Esophagus squamous epithelium (tissue), 5 donors: ENCODE measurements around the gene COASY. TPM values are rescaled to one million over a fixed set of nuclear protein-coding genes. Genes with fewer than 3 reads are reported as not detected.
"Not testable (repeated sequence)": the region's sequence is repeated elsewhere in the genome, so short reads cannot be mapped to it uniquely, and the experiment has no call there.

ENCODE experiments used
- DNase-seq: peaks from one replicate; lab custom pipeline; 2025; lab: John Stamatoyannopoulos, UW
- H3K27ac ChIP-seq, 4 donors: fragments of 200-600 bp; sonication (generic); one replicate each; pipeline ENCODE4 v1.5.1; 2016 to 2019; ENCODE audit warnings: mild to moderate bottlenecking in 1 of 4
- H3K27me3 ChIP-seq, 4 donors: fragments of 200-600 bp; sonication (generic); 1 replicate in 3 of 4; 2 replicates in 1 of 4; pipeline versions ENCODE4 v1.5.1 to v1.6.0; 2017 to 2021; ENCODE audit warnings: antibody characterized with exemption in 1 of 4
- H3K36me3 ChIP-seq, 3 donors: fragments of 200-600 bp; sonication (generic); one replicate each; pipeline ENCODE4 v1.5.1; 2016 to 2019
- H3K4me1 ChIP-seq, 3 donors: fragments of 200-600 bp; sonication (generic); one replicate each; pipeline ENCODE4 v1.5.1; 2017 to 2019
- H3K4me3 ChIP-seq, 4 donors: fragments of 200-600 bp; sonication (generic); 1 replicate in 3 of 4; 2 replicates in 1 of 4; pipeline ENCODE4 v1.5.1; 2016 to 2019; ENCODE audit warnings: mild to moderate bottlenecking in 2 of 4, moderate library complexity in 1 of 4
- H3K9me3 ChIP-seq, 3 donors: fragments of 200-600 bp; sonication (generic); one replicate each; pipeline ENCODE4 v1.5.1; 2016 to 2019
- CTCF ChIP-seq, 6 experiments: fragments of 450-650 bp in 4 of 6; fragments of 200-600 bp in 2 of 6; sonication (generic) in 2 of 6; IDR thresholded peaks; one replicate each; pipeline ENCODE4 v1.5.1; 2016 to 2019; ENCODE audit warnings: antibody characterized with exemption in 6 of 6, mild to moderate bottlenecking in 4 of 6, moderate library complexity in 4 of 6
- POLR2A ChIP-seq, 4 donors: fragments of 450-650 bp; IDR thresholded peaks; one replicate each; pipeline ENCODE4 v1.6.1; 2017; ENCODE audit warnings: antibody characterized with exemption in 4 of 4, mild to moderate bottlenecking in 4 of 4, moderate library complexity in 3 of 4
- WGBS, 2 donors: methylation state at CpG; one replicate each; pipeline ENCODE4 v1.1.5; 2018; 5-methylcytosine and 5-hydroxymethylcytosine counted together
- intact Hi-C: fragments of 100-400 bp; cut with DNase I; formaldehyde crosslinking; loops from one replicate; pipeline ENCODE4 v1.15.0; 2022
- total RNA-seq, 4 donors: library from RNA; depleted of rRNA; stranded (reverse); fragments of >200 nt; gene quantifications; one replicate each; pipeline ENCODE4 v1.1.0, GENCODE V29; 2016
- donor health status: DM: yes; HTN: yes; CAD: no.

Gene COASY
- total RNA-seq, 4 donors from 2014 or later: 34.1 to 52.2 (median 46.5) TPM

GRCh38 chr17:42538482-42538881, 23.5 kb upstream of the COASY start:
- H3K4me3 ChIP-seq: no peak overlapping the region
- no peaks in the 10 kb centered on the region for H3K9me3 ChIP-seq
- TF ChIP-seq POLR2A (IDR thresholded peaks at IDR 0.05): no peak
- TF ChIP-seq CTCF (IDR thresholded peaks at IDR 0.05): no peak
- H3K27me3 ChIP-seq: no peaks in the 10 kb centered on the region
- DNase-seq: no peak
- WGBS, 2 donors: 98% methylated on average over 11 of the region's 14 CpGs
- peaks cover 6 to 54% (median 23%) of the 10 kb centered on the region in 3 donors for H3K36me3 ChIP-seq
- peak overlapping the region in 1 of 4 donors; percentile 19 for H3K27ac ChIP-seq
- H3K4me1 ChIP-seq: peaks cover 17 to 41% (median 20%) of the 10 kb centered on the region in 3 donors
- intact Hi-C loops: no loop called here

- H3K4me1 ChIP-seq: peaks cover 11 to 31% (median 12%) of the 10 kb centered on the region in 3 donors
- intact Hi-C loops, H3K4me3 ChIP-seq, H3K27me3 ChIP-seq, DNase-seq, H3K27ac ChIP-seq, H3K9me3 ChIP-seq: not testable (repeated sequence)
- peaks cover 6 to 67% (median 27%) of the 10 kb centered on the region in 3 donors for H3K36me3 ChIP-seq
- WGBS, 2 donors: 86 to 92% methylated on average over 4 of the region's 4 CpGs
Observed at GRCh38 chr17:42540558-42540957, 21.4 kb upstream of the COASY start.

- intact Hi-C loops: no loop called here
- H3K4me1 ChIP-seq: peaks cover 9 to 27% (median 10%) of the 10 kb centered on the region in 3 donors
- 64 to 69% methylated on average over 14 to 16 of the region's 17 CpGs for WGBS, 2 donors
- no peaks in the 10 kb centered on the region for H3K9me3 ChIP-seq
- DNase-seq: no peak
- H3K27ac ChIP-seq: peak overlapping the region in 3 of 4 donors; percentile 25 to 47 (median 30)
- no peak overlapping the region for H3K4me3 ChIP-seq
- TF ChIP-seq POLR2A (IDR thresholded peaks at IDR 0.05) (no peak), CTCF (IDR thresholded peaks at IDR 0.05) (no peak)
- no peaks in the 10 kb centered on the region for H3K27me3 ChIP-seq
- peaks cover 6 to 67% (median 27%) of the 10 kb centered on the region in 3 donors for H3K36me3 ChIP-seq
Observed at GRCh38 chr17:42541041-42541833, 20.7 kb upstream of the COASY start.

- 75% methylated on average over 8 of the region's 39 CpGs; no CpG with 5 or more reads in 1 of the 2 donors for WGBS, 2 donors
Observed at GRCh38 chr17:42543190-42544079, 18.5 kb upstream of the COASY start.

More at GRCh38 chr17:42543190-42544079, 18.5 kb upstream of the COASY start:
- Histone ChIP-seq H3K27ac (no peak overlapping the region), H3K9me3 (no peaks in the 10 kb centered on the region), H3K4me1 (peaks cover 8 to 28% (median 16%) of the 10 kb centered on the region in 3 donors), H3K4me3 (no peak overlapping the region), H3K27me3 (no peaks in the 10 kb centered on the region), H3K36me3 (peaks cover 6 to 63% (median 27%) of the 10 kb centered on the region in 3 donors)
- no peak for DNase-seq
- TF ChIP-seq POLR2A (IDR thresholded peaks at IDR 0.05) (no peak), CTCF (IDR thresholded peaks at IDR 0.05) (no peak)
- intact Hi-C loops: no loop called here
